HEK293 (cell line): ENCODE results near the gene DNAJC11.

Experiments used
- EGR2 ChIP-seq: fragments of 450-650 bp; formaldehyde crosslinking; IDR thresholded peaks from 2 replicates; pipeline ENCODE4 v1.5.1; 2016; ENCODE audit warnings: low read depth, missing biosample characterization, missing genetic modification characterization
- FEZF1 ChIP-seq: fragments of 450-650 bp; formaldehyde crosslinking; IDR thresholded peaks from 2 replicates; pipeline ENCODE4 v1.5.1; 2016; ENCODE audit warnings: missing biosample characterization, missing genetic modification characterization
- GLIS2 ChIP-seq: fragments of 450-650 bp; formaldehyde crosslinking; IDR thresholded peaks from 2 replicates; pipeline ENCODE4 v1.5.1; 2016; ENCODE audit warnings: missing biosample characterization, missing genetic modification characterization
- KLF7 ChIP-seq: fragments of 450-650 bp; formaldehyde crosslinking; IDR thresholded peaks from 2 replicates; pipeline ENCODE4 v1.5.1; 2016; ENCODE audit warnings: missing biosample characterization, missing genetic modification characterization, borderline replicate concordance
- MEIS1 ChIP-seq: sonication (generic); formaldehyde crosslinking; IDR thresholded peaks from 2 replicates; pipeline ENCODE4 v1.8.1; 2022; ENCODE audit warnings: missing genetic modification reagents, mild to moderate bottlenecking, borderline replicate concordance
- REPIN1 ChIP-seq: fragments of 450-650 bp; formaldehyde crosslinking; IDR thresholded peaks from 2 replicates; pipeline ENCODE4 v1.5.1; 2017; ENCODE audit warnings: missing biosample characterization, missing genetic modification characterization, low read depth
- WT1 ChIP-seq: fragments of 450-650 bp; formaldehyde crosslinking; IDR thresholded peaks from 2 replicates; pipeline ENCODE4 v1.5.1; 2016; ENCODE audit warnings: missing biosample characterization, missing genetic modification characterization
- ZBTB44 ChIP-seq: fragments of 450-650 bp; IDR thresholded peaks from 2 replicates; pipeline ENCODE4 v1.5.1; 2018; ENCODE audit warnings: missing biosample characterization, mild to moderate bottlenecking, missing genetic modification characterization
- ZNF114 ChIP-seq: fragments of 450-650 bp; formaldehyde crosslinking; IDR thresholded peaks from 2 replicates; pipeline ENCODE4 v1.5.0; 2017; ENCODE audit warnings: missing biosample characterization, missing genetic modification characterization
- ZNF19 ChIP-seq: fragments of 450-650 bp; formaldehyde crosslinking; IDR thresholded peaks from 2 replicates; pipeline ENCODE4; 2016; ENCODE audit warnings: missing biosample characterization, missing genetic modification characterization, low read depth
- ZNF202 ChIP-seq: fragments of 450-650 bp; formaldehyde crosslinking; IDR thresholded peaks from 2 replicates; pipeline ENCODE4 v1.5.1; 2016; ENCODE audit warnings: missing biosample characterization, missing genetic modification characterization, borderline replicate concordance
- ZNF211 ChIP-seq: fragments of 450-650 bp; formaldehyde crosslinking; IDR thresholded peaks from 2 replicates; pipeline ENCODE4 v1.5.1; 2016; ENCODE audit warnings: low read depth, missing biosample characterization, missing genetic modification characterization
- ZNF26 ChIP-seq: fragments of 450-650 bp; formaldehyde crosslinking; IDR thresholded peaks from 2 replicates; pipeline ENCODE4 v1.5.1; 2016; ENCODE audit warnings: missing biosample characterization, missing genetic modification characterization
- ZNF292 ChIP-seq: fragments of 450-650 bp; formaldehyde crosslinking; IDR thresholded peaks from 2 replicates; pipeline ENCODE4 v1.5.1; 2016; ENCODE audit warnings: low read depth, missing biosample characterization, missing genetic modification characterization, borderline replicate concordance
- ZNF354C ChIP-seq: fragments of 450-650 bp; formaldehyde crosslinking; IDR thresholded peaks from 2 replicates; pipeline ENCODE4 v1.5.1; 2016; ENCODE audit warnings: missing biosample characterization, missing genetic modification characterization, low read depth, borderline replicate concordance
- ZNF394 ChIP-seq: fragments of 450-650 bp; formaldehyde crosslinking; IDR thresholded peaks from 2 replicates; pipeline ENCODE4 v1.5.1; 2016; ENCODE audit warnings: missing biosample characterization, missing genetic modification characterization, mild to moderate bottlenecking, moderate library complexity, borderline replicate concordance
- ZNF404 ChIP-seq: fragments of 450-650 bp; formaldehyde crosslinking; IDR thresholded peaks from 2 replicates; pipeline ENCODE4 v1.5.1; 2017; ENCODE audit warnings: missing biosample characterization, missing genetic modification characterization
- ZNF513 ChIP-seq: fragments of 450-650 bp; IDR thresholded peaks from 2 replicates; pipeline ENCODE4 v1.5.1; 2018; ENCODE audit warnings: missing biosample characterization, missing genetic modification characterization
- ZNF521 ChIP-seq: fragments of 450-650 bp; formaldehyde crosslinking; IDR thresholded peaks from 2 replicates; pipeline ENCODE4 v1.5.1; 2017; ENCODE audit warnings: missing biosample characterization, mild to moderate bottlenecking, missing genetic modification characterization
- ZNF530 ChIP-seq: fragments of 450-650 bp; formaldehyde crosslinking; IDR thresholded peaks from 2 replicates; pipeline ENCODE4 v1.5.1; 2016; ENCODE audit warnings: low read depth, missing biosample characterization, missing genetic modification characterization
- ZNF629 ChIP-seq: fragments of 450-650 bp; formaldehyde crosslinking; IDR thresholded peaks from 2 replicates; pipeline ENCODE4 v1.5.1; 2017; ENCODE audit warnings: missing biosample characterization, missing genetic modification characterization
- ZNF664 ChIP-seq: fragments of 450-650 bp; formaldehyde crosslinking; IDR thresholded peaks from 2 replicates; pipeline ENCODE4 v1.5.1; 2016; ENCODE audit warnings: missing biosample characterization, missing genetic modification characterization
- ZNF701 ChIP-seq: fragments of 450-650 bp; formaldehyde crosslinking; IDR thresholded peaks from 2 replicates; pipeline ENCODE4 v1.5.1; 2016; ENCODE audit warnings: missing biosample characterization, missing genetic modification characterization
- ZNF747 ChIP-seq: fragments of 450-650 bp; formaldehyde crosslinking; IDR thresholded peaks from 2 replicates; pipeline ENCODE4 v1.5.1; 2016; ENCODE audit warnings: missing biosample characterization, missing genetic modification characterization
- ZNF791 ChIP-seq: fragments of 450-650 bp; formaldehyde crosslinking; IDR thresholded peaks from 2 replicates; pipeline ENCODE4 v1.5.1; 2016; ENCODE audit warnings: missing biosample characterization, missing genetic modification characterization
- ZNF792 ChIP-seq: fragments of 450-650 bp; formaldehyde crosslinking; IDR thresholded peaks from 2 replicates; pipeline ENCODE4 v1.5.1; 2016; ENCODE audit warnings: missing biosample characterization, missing genetic modification characterization
- TF ChIP-seq, protein P1 (sequence below): fragments of 450-650 bp; formaldehyde crosslinking; IDR thresholded peaks from 2 replicates; pipeline ENCODE4 v1.5.1; 2016; ENCODE audit warnings: missing biosample characterization, missing genetic modification characterization
- TF ChIP-seq, protein P2 (sequence below): fragments of 450-650 bp; formaldehyde crosslinking; IDR thresholded peaks from 2 replicates; pipeline ENCODE4 v1.5.1; 2017; ENCODE audit warnings: missing biosample characterization, missing genetic modification characterization

DNAJC11 gene

DNA sequence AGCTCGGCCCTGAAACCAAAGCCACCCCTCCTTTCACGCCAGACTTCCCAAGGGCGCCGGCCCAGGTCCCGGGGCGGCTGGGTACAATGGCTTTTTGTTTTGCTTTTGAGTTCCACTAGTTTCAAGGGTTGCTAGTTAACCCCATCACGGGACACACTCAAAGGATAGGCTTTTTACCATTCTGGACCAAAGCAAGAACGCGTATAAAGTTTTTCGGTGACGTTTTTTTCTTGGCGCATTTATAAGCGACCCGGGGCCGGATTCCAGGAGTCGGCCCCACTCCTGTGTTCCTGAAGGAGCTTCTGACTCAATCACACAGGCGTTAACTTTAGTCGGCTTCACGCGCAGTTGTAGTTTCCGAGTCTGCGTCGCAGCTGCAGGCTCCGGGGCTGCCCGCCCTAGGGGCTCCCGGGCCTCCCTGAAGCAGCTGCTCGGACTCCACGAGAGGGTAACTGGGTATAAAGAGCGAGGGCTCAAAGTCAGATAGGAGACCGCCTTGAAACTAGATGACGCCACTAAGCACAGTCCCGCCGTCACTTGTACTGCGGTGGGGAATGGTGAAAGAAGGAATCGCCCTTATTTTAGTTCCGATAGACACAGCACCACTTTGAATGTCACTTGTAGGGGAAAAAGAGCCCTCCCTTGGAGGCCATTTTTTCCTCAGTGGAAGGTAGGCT, 98.2 kb downstream of the DNAJC11 start (continued):
- TF ChIP-seq, protein P1, sequence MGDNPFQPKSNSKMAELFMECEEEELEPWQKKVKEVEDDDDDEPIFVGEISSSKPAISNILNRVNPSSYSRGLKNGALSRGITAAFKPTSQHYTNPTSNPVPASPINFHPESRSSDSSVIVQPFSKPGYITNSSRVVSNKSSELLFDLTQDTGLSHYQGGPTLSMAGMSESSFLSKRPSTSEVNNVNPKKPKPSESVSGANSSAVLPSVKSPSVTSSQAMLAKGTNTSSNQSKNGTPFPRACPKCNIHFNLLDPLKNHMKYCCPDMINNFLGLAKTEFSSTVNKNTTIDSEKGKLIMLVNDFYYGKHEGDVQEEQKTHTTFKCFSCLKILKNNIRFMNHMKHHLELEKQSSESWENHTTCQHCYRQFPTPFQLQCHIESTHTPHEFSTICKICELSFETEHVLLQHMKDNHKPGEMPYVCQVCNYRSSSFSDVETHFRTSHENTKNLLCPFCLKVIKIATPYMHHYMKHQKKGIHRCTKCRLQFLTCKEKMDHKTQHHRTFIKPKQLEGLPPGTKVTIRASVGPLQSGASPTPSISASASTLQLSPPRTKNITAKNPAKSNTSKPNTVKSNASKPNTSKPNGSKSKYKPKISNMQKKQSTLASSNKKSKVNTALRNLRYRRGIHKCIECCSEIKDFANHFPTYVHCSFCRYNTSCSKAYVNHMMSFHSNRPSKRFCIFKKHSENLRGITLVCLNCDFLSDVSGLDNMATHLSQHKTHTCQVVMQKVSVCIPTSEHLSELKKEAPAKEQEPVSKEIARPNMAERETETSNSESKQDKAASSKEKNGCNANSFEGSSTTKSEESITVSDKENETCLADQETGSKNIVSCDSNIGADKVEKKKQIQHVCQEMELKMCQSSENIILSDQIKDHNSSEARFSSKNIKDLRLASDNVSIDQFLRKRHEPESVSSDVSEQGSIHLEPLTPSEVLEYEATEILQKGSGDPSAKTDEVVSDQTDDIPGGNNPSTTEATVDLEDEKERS = no peak
- TF ChIP-seq ZNF701 (no peak), ZNF292 (tag by site-specific recombination) (no peak), ZNF521 (tag by site-specific recombination) (no peak), ZNF791 (tag by site-specific recombination) (no peak), ZNF792 (tag by site-specific recombination) (no peak), KLF7 (no peak), ZBTB44 (tag by site-specific recombination) (no peak), WT1 (tag by site-specific recombination) (no peak), EGR2 (tag by site-specific recombination) (no peak), ZNF664 (tag by site-specific recombination) (no peak), GLIS2 (tag by site-specific recombination) (peak; percentile 79), ZNF26 (tag by site-specific recombination) (no peak), ZNF513 (tag by site-specific recombination) (no peak), ZNF394 (tag by site-specific recombination) (no peak), ZNF354C (tag by site-specific recombination) (no peak), ZNF747 (tag by site-specific recombination) (no peak), ZNF19 (tag by site-specific recombination) (no peak), FEZF1 (tag by site-specific recombination) (no peak), MEIS1 (CRISPR knock-in tag) (no peak), ZNF211 (tag by site-specific recombination) (no peak), ZNF202 (tag by site-specific recombination) (no peak), ZNF404 (no peak), ZNF629 (tag by site-specific recombination) (peak; percentile 94), REPIN1 (tag by site-specific recombination) (no peak), ZNF530 (tag by site-specific recombination) (no peak), ZNF114 (tag by site-specific recombination) (no peak)
- TF ChIP-seq, protein P2, sequence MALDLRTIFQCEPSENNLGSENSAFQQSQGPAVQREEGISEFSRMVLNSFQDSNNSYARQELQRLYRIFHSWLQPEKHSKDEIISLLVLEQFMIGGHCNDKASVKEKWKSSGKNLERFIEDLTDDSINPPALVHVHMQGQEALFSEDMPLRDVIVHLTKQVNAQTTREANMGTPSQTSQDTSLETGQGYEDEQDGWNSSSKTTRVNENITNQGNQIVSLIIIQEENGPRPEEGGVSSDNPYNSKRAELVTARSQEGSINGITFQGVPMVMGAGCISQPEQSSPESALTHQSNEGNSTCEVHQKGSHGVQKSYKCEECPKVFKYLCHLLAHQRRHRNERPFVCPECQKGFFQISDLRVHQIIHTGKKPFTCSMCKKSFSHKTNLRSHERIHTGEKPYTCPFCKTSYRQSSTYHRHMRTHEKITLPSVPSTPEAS (tag by site-specific recombination) = no peak
